Measurements from ENCODE around the gene ISCA2.

ISCA2 gene

GRCh38 chr14:74483321-74483720, 10.2 kb upstream of the ISCA2 start:
- DNase-seq, result no peak

GRCh38 chr14:74486164-74486563, 7.4 kb upstream of the ISCA2 start:
- DNase-seq, result no peak

GRCh38 chr14:74488786-74489397, 4.7 kb upstream of the ISCA2 start:
- no peak for DNase-seq

- DNase-seq, result no peak
Measured at GRCh38 chr14:74490486-74490885, 3.1 kb upstream of the ISCA2 start.

- no peak for DNase-seq
Measured at GRCh38 chr14:74491956-74492775, 1.4 kb upstream of the ISCA2 start.

- DNase-seq, result no peak
Measured at GRCh38 chr14:74492776-74493342, 706 bp upstream of the ISCA2 start, which contains the start of gene NPC2. Gene NPC2, minus strand, starts transcription at chr14:74493305. Its CDS starts 31 bp downstream, at chr14:74493274.

- DNase-seq, result no peak
Measured at GRCh38 chr14:74495356-74495755, 1.8 kb downstream of the ISCA2 start.

- DNase-seq, result no peak
Measured at GRCh38 chr14:74500417-74501134, 7.0 kb downstream of the ISCA2 start.

- no peak for DNase-seq
Measured at GRCh38 chr14:74501135-74501614, 7.6 kb downstream of the ISCA2 start.

GRCh38 chr14:74501691-74502090, 8.1 kb downstream of the ISCA2 start:
- DNase-seq, result no peak

- DNase-seq, result no peak
Measured at GRCh38 chr14:74502236-74503019, 8.9 kb downstream of the ISCA2 start.

- DNase-seq, result no peak
Measured at GRCh38 chr14:74503291-74503937, 9.8 kb downstream of the ISCA2 start.

- no peak for DNase-seq
Measured at GRCh38 chr14:74503938-74504335, 10.4 kb downstream of the ISCA2 start.

GRCh38 chr14:74504412-74504811, 10.8 kb downstream of the ISCA2 start:
- DNase-seq, result no peak

- no peak for DNase-seq
Measured at GRCh38 chr14:74504874-74505720, 11.5 kb downstream of the ISCA2 start.

GRCh38 chr14:74505831-74506230, 12.3 kb downstream of the ISCA2 start:
- no peak for DNase-seq

- DNase-seq, result no peak
Measured at GRCh38 chr14:74506411-74506851, 12.9 kb downstream of the ISCA2 start.

- DNase-seq, result no peak
Measured at GRCh38 chr14:74507085-74507484, 13.5 kb downstream of the ISCA2 start.

GRCh38 chr14:74507840-74508239, 14.3 kb downstream of the ISCA2 start:
- DNase-seq, result no peak

GRCh38 chr14:74508292-74508731, 14.7 kb downstream of the ISCA2 start:
- no peak for DNase-seq

Data from activated gamma-delta T cell (primary cell).